HG02678 (cell line): ENCODE data around the gene PHEX.

ENCODE experiments used
- ATAC-seq: cut with Tn5 transposase; IDR thresholded peaks from one replicate; pipeline ENCODE4 v1.9.1; 2021; ENCODE audit warnings: mild to moderate bottlenecking, moderate library complexity; ENCODE audit not compliant: unreplicated experiment

Gene PHEX

DNA sequence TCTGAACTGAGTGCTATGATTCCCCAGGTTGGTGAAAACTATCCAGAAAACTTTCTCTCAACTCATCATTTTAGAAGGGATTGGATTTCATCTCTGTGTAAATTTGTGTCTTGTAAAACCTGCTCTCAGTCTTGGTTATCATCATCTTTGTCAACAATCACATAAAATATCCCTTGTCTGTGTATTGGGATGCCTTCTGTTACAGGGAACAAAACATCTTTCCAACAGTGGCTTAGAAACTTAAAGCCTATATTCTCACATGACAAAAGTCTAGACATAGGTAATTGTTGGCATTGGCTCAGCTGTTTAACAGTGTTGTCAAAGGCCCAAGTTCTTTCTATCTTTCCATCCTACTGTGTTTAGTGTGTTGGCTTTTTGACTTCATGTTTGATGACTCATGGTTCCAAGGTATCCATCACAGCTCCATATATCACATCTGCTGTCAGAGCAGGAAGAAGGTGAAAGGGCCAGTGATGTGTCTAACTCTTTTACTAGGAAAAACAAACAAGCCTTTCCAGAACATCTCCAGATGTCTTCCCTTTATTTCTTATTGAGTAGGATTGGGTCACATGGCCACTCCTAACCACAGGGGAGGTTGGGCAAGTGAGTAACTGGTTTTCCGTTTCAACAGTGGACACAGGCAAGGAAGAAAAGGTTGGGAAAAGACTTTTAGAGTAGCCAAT lies 65.0 kb downstream of the PHEX start:
- ATAC-seq: no peak

- ATAC-seq: no peak
Measured at GRCh38 chrX:22105231-22105630, 73.1 kb downstream of the PHEX start.

DNA sequence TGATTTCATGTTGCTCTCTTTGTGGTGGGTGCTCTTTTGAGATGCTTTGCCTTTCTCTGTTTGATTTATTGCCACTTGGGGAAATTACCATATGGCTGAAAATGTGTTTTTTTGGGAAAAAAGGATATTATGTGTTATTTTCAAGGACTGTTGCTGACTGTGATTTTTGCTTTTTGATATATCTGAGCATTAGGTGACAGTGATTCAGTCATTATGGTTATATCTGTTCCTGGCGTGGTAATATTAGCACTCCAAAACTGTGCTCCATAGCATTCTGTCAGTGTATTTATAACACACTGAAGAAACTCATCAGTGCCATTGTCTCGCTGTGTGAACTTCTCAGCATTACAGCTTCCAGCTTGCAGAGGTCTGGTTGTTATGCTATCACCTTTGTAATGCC lies 73.8 kb downstream of the PHEX start:
- ATAC-seq: no peak

DNA sequence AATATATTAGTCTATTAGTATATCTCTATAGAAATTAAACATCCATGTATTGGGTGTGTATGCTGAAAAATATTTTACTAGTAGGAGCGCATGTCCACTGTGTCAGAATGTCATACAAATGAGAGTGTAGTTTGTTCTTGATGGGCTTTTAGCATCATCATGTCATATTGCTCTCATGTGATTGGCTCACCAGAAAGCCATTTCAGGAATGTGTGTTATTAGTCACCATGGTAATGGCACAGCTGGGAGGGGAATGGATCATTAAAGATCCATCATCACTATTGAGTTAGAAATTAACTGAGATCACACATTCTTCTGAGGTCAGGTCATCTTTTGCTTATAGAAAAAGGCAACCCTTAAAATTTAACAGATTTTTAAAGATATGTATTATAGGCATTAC lies 77.3 kb downstream of the PHEX start:
- no peak for ATAC-seq

GRCh38 chrX:22110729-22111494 lies 78.8 kb downstream of the PHEX start:
- no peak for ATAC-seq

GRCh38 chrX:22116605-22117546 lies 84.8 kb downstream of the PHEX start:
- ATAC-seq: no peak

DNA sequence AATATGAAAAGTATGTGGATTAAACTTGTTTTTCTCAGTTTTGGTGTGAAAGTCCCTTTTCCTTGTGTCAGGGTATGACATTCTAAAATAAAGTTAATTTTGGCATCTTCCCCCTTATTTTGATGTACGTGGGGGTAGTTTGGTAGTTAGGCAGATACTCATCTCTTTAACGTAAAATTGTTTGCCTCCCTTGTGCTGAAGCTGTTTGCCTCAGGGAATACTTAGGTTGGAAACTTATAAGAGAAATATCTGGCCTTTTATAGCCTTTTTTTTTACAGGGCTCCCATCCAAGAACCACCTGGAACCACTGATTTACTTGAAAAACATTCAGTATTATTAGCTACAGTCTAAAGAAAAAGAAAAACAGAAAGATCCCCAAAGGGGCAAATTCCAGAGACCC lies 85.5 kb downstream of the PHEX start:
- no peak for ATAC-seq

- ATAC-seq: no peak
Measured at GRCh38 chrX:22118161-22118830, 86.2 kb downstream of the PHEX start.

DNA sequence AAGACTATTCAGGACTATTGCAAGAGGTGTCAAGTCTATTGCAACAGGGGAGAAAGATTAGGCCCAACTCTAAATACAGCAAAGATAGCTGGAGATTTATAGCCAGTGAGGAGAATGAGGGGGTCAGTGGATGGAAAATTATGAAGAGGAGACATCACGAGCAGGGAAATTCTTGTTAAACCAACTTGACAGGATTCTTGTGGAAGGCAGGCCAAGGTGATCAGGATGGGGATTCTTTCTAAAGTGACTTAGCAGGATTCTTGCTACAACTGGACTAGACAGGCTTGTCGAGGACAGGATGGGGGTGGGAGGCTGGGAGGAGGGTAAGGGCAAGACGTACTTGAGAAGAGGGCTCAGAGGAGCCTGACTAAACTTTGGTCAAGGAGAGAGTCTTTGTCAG lies 89.0 kb downstream of the PHEX start:
- no peak for ATAC-seq

- ATAC-seq: no peak
Measured at GRCh38 chrX:22122510-22122909, 90.4 kb downstream of the PHEX start.

- ATAC-seq: no peak
Measured at GRCh38 chrX:22124098-22124497, 92.0 kb downstream of the PHEX start.

GRCh38 chrX:22125481-22125880 lies 93.4 kb downstream of the PHEX start:
- no peak for ATAC-seq

- no peak for ATAC-seq
Measured at GRCh38 chrX:22126327-22126726, 94.2 kb downstream of the PHEX start.

- ATAC-seq: no peak
Measured at GRCh38 chrX:22128961-22129360, 96.8 kb downstream of the PHEX start.

DNA sequence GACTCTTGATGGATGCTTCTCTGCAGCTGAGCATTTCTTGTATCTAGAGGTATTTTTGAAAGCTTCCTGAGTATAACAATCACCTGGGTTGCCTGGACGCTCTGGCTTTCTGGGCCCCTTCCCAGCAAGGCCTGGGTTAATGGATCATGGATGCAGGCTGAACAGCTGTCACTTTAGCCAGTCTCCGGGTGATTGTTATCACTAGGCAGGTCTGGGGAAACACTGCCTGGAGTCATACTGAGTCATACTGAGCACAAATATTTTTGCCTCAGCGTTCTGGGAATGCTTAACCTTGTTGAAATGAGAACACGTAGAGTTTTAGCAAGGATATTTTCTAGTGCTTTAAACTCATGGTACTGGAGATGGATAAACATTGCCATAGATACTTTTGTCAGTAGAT lies 102.6 kb downstream of the PHEX start:
- ATAC-seq: no peak

GRCh38 chrX:22135171-22135711 lies 103.1 kb downstream of the PHEX start:
- ATAC-seq: no peak

DNA sequence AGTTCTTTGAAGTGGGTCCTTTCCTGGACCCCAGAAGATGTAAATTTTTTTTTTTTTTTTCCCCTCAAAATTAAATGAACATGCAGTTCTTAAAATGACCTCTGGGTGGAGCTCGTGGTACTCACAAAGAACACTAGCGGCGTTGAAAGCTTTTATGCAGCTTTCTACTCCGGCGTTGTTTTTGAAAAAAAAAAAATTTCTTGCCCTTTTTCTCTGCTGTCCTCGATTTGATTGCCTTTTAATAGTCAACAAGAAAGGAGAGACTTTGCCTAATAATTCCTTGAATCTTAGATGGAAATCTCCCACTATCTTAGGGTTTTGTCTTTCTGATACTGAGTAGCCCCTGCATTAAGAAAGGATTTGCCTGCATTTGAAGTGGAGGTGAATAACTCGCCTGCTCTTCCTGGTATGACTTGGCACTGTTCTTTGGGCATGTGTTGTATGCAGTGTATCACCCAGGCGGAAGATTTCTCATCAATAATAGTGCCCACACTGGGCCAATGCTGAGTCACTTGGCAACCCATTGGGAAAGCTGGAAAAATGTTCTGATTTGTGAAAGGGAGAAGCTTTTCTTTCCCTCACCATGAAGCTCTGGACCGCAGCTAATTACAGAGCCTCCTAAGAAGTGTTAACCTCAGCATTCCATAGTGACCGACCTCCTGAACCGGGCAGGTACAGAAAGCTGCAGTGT lies 104.0 kb downstream of the PHEX start:
- no peak for ATAC-seq

DNA sequence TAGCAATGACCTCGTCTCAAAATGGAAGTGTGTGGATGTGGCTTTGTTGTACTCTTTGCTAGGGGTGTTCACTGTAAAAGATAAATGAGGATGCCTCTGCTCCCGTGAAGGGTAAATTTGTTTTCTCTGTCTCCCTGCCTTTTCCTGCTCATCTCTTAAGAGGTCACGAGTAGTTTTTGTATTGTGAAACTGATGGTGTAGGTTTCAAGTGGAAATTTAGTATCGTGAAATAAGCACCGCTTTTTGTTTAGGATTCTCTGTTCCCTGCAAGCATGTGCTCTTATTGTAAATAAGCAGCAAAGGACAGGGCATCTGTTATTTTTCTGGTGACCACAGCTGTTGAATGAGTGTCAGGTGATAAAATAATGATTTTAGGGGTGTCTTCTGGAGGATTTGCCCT lies 104.6 kb downstream of the PHEX start:
- no peak for ATAC-seq

GRCh38 chrX:22139822-22140221 lies 107.7 kb downstream of the PHEX start:
- ATAC-seq: no peak
